ENCODE measurements around the gene SIK1. TPM values are rescaled to one million over a fixed set of nuclear protein-coding genes. Genes with fewer than 3 reads are reported as not detected.
"Not testable (repeated sequence)": the region's sequence is repeated elsewhere in the genome, so short reads cannot be mapped to it uniquely, and the experiment has no call there.

The SIK1 gene
- total RNA-seq, 6 donors from 2014 or later, result 7.8 to 77.3 (median 43.7) TPM

DNA sequence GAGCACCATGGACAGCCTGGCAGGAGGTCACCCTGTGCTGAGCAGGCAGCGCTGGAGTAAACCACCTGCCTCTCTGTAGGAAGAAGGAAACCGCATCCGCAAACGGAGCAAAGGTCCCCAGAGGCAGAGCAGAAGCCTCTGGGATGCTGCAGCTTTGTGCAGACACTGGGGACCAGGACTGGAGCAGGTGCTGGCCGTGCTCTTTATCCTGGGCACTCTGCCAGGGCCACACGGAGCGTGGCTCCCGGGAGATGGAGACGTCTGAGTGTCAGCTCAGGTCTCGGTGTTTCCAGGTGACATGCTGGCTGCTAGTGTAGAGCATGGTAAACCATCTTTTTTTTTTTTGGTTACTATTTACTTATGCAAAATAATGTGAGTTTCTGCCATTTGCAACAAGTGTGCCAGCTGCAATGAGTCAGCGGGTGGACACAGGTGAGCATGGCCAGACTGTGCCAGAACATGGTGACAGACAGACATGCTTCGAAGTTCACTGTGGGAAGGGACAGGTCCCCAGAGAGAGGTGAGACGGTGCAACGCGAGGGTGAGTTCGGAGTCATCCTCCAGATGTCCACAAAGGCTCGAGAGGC, 4.0 kb upstream of the SIK1 start:
- H3K4me3 ChIP-seq; ATAC-seq (ENCODE audit: low FRiP score in 2 of 2): not testable (repeated sequence)

DNA sequence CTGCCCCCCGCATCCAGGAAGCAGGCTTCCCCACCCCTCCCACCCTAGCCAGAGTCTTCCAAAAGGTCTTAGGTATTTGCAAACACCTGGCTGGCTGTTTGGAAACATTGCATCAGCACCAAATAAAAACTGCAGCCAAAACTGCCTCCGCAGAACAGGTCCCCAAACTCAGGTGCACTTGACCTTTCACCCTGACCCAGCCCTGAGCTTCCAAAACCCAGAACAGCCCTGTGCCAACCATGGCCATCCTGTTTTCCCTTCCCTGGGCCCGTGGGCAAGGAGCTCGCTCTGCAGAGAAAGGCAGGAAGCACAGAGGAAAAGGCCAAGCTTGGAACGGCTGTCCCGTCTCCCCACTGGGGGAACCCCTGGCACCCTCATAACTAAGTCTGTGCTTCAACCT, 2.0 kb upstream of the SIK1 start:
- not testable (repeated sequence) for H3K27me3 ChIP-seq; H3K4me3 ChIP-seq; H3K36me3 ChIP-seq; H3K27ac ChIP-seq; DNase-seq; ATAC-seq (ENCODE audit: low FRiP score in 2 of 2); H3K4me1 ChIP-seq; H3K9me3 ChIP-seq
- no CpG with 5 or more reads among the region's 6 CpGs for WGBS, 2 donors

More for the DNA sequence above, 4.0 kb upstream of the SIK1 start:
- not testable (repeated sequence) for DNase-seq, H3K36me3 ChIP-seq, H3K9me3 ChIP-seq, H3K27me3 ChIP-seq, H3K27ac ChIP-seq, H3K4me1 ChIP-seq
- WGBS, 2 donors, result no CpG with 5 or more reads among the region's 17 CpGs

DNA sequence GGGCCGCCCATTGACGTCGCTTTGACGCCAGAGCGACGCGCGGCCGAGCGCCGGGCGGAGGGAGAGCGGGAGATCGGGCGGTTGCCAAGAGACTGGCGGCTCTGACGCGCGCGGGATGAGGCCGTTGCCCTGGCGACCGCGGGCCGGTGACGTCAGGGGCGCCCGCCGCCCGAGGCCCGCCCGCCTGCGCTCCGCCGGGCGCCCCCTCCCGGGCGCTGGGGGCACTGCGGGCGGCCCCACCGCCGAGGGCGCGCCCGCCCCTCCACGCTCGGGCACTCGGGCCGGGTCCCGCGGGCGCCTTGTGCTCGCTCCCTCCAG, 270 bp upstream of the SIK1 start:
- H3K27ac ChIP-seq, DNase-seq, H3K27me3 ChIP-seq, H3K36me3 ChIP-seq, H3K4me3 ChIP-seq, H3K4me1 ChIP-seq, H3K9me3 ChIP-seq: not testable (repeated sequence)
- no CpG with 5 or more reads among the region's 53 CpGs for WGBS, 2 donors
- ATAC-seq (ENCODE audit: low FRiP score in 2 of 2), result peak; percentile 91 to 94

DNA sequence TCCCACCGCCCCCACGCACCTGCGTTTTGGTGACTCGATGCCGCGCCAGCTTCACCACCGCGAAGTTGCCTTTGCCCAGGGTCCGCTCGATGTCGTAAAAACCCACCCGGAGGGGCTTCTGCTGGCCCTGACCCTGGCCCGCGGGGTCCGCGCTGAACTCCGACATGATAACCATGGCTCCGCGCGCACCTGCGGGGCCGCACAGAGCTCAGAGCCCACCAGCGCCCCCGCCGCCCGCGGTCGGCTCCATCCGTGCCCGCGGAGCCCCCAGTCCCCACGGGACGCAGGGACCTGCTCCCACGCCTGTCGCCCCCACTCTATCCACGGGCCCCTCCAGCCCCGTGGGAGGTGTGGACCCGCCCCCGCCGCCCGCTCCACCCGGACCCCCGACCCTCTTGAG, 927 bp downstream of the SIK1 start:
- DNase-seq, H3K27me3 ChIP-seq, H3K4me3 ChIP-seq, H3K27ac ChIP-seq, H3K9me3 ChIP-seq, H3K4me1 ChIP-seq, H3K36me3 ChIP-seq: not testable (repeated sequence)
- peak in 1 of 2 donors; percentile 6 for ATAC-seq (ENCODE audit: low FRiP score in 2 of 2)
- no CpG with 5 or more reads among the region's 43 CpGs for WGBS, 2 donors

DNA sequence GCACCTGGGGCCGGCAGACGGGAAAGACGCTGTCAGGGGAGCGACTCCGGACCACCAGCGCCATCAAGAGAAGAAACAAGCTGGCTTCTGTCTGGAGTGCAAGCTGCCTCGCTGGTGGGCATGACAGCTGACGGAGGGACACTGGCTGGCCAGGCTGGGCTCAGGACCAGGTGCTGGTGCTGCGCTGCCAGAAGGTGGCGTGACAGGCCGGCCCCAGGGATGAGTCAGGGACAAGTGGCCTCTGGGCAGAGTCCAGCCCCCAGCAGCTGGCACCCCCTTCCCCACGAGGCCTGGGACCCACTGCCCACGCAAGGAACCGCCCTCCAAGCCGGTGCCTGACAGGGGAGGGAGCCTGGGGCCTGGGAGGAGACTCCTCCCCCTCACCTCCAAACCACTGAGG, 7.5 kb downstream of the SIK1 start:
- H3K27ac ChIP-seq; H3K27me3 ChIP-seq; H3K36me3 ChIP-seq; ATAC-seq (ENCODE audit: low FRiP score in 2 of 2); H3K9me3 ChIP-seq; H3K4me1 ChIP-seq; H3K4me3 ChIP-seq: not testable (repeated sequence)
- DNase-seq, result peak in 1 of 2 donors; percentile 24
- no CpG with 5 or more reads among the region's 15 CpGs for WGBS, 2 donors

DNA sequence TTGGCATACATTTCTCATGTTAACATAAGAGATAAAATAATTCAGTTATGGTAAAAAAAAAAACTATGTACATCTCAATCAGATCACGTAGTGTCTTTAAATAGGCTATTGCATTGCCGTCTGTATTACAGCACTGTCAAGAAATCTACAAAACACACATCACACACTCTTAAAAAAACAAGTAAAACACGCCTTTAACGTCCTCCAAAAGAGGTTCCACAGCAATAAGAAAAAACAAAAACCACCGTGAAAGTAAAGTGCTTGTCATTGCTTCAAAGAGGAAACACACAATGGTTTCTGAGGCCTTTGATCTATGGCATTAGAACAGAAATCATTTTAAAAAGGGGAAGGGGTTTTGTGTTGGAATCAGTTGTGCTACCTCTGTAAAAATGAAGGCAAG, 12.4 kb downstream of the SIK1 start:
- H3K4me3 ChIP-seq; H3K36me3 ChIP-seq; H3K27me3 ChIP-seq; DNase-seq; H3K27ac ChIP-seq; H3K4me1 ChIP-seq; H3K9me3 ChIP-seq; ATAC-seq (ENCODE audit: low FRiP score in 2 of 2): not testable (repeated sequence)
- no CpG with 5 or more reads among the region's 5 CpGs for WGBS, 2 donors

DNA sequence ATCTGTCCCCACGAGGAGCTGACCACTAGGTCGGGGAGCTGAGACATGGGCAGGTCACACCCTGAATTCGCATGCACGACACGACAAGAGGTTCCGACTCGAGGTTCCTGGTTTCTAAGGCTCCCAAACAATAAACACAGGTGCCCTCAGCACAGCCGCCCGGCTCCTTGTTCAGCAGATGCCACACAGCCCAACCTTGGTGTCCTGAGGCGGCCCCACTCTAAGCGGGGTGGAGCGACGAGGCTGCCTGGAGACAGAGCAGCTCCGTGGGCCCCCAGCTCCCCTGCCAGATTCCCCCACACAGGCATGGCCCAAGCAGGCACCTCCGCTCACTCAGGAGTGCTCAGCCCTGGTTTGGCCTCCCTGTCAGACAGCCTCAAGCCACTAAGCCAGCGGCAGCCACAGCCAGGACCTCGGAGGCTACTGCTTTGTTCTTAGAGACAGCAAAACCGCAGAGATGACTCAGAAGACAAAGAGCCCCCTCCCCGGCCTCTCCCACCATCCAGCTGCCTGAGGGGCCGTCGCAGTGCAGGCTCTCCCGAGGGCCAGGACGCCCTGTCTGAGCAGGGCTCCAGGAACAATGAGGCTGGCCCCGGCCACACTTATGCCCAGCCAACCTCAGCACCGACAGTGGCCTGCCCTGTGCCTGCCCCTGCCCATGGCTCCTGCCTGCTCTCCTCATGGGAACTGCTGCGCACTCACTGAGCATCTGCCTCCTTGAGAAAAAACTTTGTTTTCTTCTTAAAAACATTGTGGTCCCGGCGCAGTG, 14.7 kb downstream of the SIK1 start:
- peak in 1 of 2 donors; percentile 26 for DNase-seq
- WGBS, 2 donors, result no CpG with 5 or more reads among the region's 28 CpGs
- H3K36me3 ChIP-seq, H3K27me3 ChIP-seq, H3K4me3 ChIP-seq, H3K9me3 ChIP-seq, H3K27ac ChIP-seq, H3K4me1 ChIP-seq: not testable (repeated sequence)
- peak; percentile 48 to 71 for ATAC-seq (ENCODE audit: low FRiP score in 2 of 2)

DNA sequence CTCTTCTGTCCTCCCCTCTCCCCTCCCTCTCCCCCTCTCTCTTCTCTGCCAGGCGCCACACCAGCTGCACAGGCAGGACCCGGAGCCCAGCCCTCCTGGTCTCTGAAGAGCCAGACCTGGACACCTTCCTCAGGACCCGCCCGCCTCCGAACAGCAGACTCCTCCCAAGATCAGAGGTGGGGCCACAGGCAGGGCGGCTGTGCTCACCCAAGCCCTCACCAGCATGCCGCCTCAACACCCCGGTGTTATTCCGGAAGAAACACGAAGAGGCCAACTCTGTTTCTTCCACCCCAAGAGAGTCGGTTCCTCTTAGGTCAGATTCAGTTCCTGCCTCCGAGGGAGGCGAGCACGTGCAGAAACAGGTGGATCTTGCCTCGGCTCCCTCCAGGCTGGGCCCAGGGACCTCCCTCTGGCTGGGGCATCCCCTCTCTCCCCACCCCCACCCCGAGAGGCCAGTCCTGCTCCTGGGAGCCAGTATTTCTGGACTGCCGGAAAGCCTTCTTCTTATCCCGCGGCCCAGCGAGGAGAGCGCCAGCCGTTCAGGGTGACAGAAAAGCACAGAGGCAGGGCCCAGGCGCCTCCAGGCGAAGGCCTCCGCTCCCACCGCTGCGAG, 16.4 kb downstream of the SIK1 start:
- WGBS, 2 donors, result no CpG with 5 or more reads among the region's 27 CpGs
- not testable (repeated sequence) for DNase-seq

DNA sequence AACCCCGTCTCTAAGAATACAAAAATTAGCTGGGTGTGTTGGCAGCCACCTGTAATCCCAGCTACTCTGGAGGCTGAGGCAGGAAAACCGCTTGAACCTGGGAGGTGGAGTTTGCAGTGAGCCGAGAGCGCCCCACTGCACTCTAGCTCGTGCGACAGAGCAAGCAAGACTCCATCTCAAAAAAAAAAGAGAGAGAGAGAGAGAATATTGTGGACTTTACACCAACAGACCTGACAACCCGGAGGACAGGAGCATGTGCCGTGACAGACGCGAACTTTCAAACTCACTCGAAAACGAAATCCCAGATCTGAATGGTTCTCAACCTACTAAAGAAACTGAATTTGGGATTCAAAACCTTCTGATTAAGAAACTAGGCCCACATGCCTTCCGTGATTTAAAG, 19.8 kb downstream of the SIK1 start:
- H3K36me3 ChIP-seq; H3K4me1 ChIP-seq; DNase-seq; H3K27ac ChIP-seq; ATAC-seq (ENCODE audit: low FRiP score in 2 of 2); H3K9me3 ChIP-seq; H3K27me3 ChIP-seq; H3K4me3 ChIP-seq: not testable (repeated sequence)
- WGBS, 2 donors, result no CpG with 5 or more reads among the region's 13 CpGs

More for the DNA sequence above, 16.4 kb downstream of the SIK1 start:
- H3K36me3 ChIP-seq, H3K4me3 ChIP-seq, H3K27me3 ChIP-seq, H3K9me3 ChIP-seq, H3K27ac ChIP-seq, H3K4me1 ChIP-seq: not testable (repeated sequence)
- peak; percentile 58 to 77 for ATAC-seq (ENCODE audit: low FRiP score in 2 of 2)

DNA sequence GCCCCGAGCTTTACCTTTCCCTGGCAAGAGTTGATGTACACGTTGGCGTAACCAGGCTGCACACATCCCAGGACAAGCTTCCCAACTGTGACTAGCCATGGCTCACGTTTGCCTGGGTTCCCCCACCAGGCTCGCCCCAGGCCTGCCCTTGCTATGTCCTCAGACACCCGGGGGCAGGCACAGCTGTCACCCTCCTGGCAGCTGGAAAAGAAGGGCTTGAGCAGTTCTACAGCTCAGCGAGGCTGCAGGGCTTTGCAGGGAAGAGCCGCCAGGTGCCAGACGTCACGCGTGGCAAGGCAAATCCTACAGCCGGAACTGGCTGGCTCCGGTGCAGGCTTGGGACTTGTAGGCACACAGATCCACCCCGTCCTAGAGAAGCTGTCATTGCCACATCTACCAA, 22.5 kb downstream of the SIK1 start:
- ATAC-seq (ENCODE audit: low FRiP score in 2 of 2); H3K9me3 ChIP-seq; DNase-seq; H3K27me3 ChIP-seq; H3K27ac ChIP-seq; H3K4me1 ChIP-seq; H3K4me3 ChIP-seq; H3K36me3 ChIP-seq: not testable (repeated sequence)
- no CpG with 5 or more reads among the region's 14 CpGs for WGBS, 2 donors

DNA sequence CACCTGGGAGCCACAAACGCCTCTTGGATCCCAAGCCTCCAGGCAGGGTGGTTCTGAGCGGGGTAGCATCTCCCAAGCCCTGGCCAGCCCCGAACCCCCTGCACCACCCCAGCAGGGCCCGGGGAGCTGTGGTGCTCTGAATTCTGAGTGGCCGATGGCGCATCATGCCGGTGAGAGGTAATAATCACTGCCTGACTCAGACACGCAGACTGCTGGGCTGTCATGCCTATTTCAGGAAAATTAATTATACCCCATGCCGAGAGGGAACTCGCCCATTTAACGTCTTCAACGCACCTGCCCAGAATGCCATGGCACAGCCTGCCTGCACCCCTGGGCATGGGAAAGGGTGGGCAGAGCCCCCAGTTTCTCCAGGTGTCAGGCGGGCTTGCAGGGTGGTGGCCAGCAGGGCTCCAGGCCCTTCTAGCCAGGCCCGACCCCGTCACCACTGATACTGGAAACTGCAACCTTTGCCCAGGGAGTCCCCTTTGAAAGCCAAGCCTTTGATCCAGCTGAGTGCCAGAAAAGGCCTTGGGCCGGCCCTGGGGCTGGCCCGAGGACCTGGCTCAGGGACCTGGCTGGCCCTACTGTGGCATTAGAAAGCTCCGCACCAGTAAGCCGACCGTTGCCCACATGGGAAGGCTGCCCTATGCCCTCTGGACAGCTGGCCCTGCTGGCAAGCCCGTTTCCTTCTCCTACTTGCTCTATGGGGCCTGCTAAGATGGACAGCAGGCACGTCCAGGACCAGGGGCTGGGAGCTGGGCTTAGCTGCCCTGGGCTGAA, 23.1 kb downstream of the SIK1 start:
- not testable (repeated sequence) for H3K36me3 ChIP-seq, H3K4me3 ChIP-seq, H3K27me3 ChIP-seq, H3K9me3 ChIP-seq, H3K27ac ChIP-seq, DNase-seq, H3K4me1 ChIP-seq
- 100% methylated on average over 1 of the region's 22 CpGs; no CpG with 5 or more reads in 1 of the 2 donors for WGBS, 2 donors
- peak in 1 of 2 donors; percentile 58 for ATAC-seq (ENCODE audit: low FRiP score in 2 of 2)

DNA sequence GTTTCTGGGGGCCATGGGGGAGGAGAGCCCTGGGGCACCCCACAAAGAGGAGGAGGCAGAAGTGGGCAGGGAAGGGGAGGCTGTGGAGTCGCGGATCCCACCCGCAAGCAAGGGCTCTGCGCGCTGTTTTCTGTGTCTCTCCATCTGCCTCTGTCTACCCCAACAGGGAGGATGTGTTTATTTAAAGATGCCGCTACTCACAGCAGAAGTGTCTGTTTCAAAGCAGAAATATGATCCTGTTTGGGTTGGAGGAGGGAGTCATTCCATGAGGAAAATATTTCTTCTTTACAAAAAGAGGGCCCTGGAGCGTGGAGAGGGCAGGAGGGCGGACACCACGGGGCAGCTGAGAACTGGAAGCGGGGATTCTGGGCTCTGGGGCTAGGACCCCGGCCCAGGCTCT, 25.8 kb downstream of the SIK1 start:
- H3K9me3 ChIP-seq; DNase-seq; H3K27ac ChIP-seq; H3K27me3 ChIP-seq; ATAC-seq (ENCODE audit: low FRiP score in 2 of 2); H3K4me1 ChIP-seq; H3K4me3 ChIP-seq; H3K36me3 ChIP-seq: not testable (repeated sequence)
- WGBS, 2 donors, result no CpG with 5 or more reads among the region's 11 CpGs

DNA sequence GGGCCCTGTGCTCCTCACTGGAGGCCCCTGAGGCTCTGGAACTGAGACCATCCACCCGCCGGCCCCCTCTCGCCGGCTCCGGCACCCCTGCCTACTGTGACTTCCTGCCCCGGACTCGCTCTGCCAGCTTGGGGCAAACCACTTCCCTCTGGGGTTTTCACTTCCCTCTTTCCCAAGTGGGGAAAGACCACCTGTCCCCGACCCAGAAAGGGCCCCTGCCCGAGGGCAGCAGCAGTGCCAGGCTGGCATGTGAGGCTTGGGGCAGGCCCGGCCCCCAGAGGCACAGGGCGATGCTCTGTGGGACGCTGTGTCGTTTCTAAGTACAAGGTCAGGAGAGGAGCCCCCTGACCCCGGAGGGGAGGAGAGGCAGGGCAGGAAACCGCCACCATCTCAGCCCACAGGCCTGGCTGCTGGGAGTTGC, 27.3 kb downstream of the SIK1 start:
- ATAC-seq (ENCODE audit: low FRiP score in 2 of 2), result peak in 1 of 2 donors; percentile 73
- H3K27ac ChIP-seq, DNase-seq, H3K27me3 ChIP-seq, H3K9me3 ChIP-seq, H3K4me3 ChIP-seq, H3K4me1 ChIP-seq, H3K36me3 ChIP-seq: not testable (repeated sequence)
- no CpG with 5 or more reads among the region's 15 CpGs for WGBS, 2 donors

Data from upper lobe of left lung (tissue), 6 donors.